ENCODE results near the gene OXGR1.

DNA sequence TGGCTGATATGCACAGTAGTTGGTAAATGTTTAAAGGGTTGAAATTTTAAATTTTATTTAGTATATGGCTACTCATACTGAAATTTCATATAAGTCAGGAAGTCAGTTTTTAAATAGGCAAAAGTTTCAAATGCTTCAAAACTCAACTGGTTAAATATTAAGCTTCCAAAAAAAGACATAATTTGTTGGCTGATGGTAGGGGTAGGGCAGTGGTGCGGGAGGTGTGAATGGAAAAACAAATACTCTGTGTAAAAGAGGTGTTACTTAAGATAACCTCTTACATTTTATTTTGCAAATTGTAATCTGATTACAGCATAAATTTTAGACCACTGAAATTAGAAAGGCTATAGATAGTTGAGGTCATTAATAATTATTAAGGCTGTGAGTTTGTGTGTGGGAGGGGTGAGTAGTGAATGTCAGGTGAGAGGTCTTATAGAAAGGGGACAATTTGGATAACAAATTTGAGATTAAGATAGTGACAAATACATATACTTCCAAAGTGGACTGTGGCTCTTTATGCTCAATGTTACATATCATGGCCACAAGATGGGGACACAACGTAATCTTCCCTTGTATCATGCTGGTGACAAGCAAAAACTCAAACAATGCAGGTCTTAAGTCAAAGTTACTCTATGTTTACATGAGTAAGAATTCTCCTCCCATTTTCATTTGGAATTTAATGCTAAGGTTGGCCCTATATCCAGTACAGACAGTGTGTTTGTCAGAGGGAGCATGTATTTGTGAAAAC, 36.6 kb upstream of the OXGR1 start:
- TF ChIP-seq CTCF (optimal IDR thresholded peaks at IDR 0.05 in 1 of 3, IDR thresholded peaks at IDR 0.05 in 1 of 3, conservative IDR thresholded peaks at IDR 0.05 in 1 of 3; ENCODE audit: extremely low read depth in 1 of 3, insufficient read depth in 2 of 3, low read length in 3 of 3) (peak in 1 of 3 experiments; percentile 26), EZH2 (IDR thresholded peaks at IDR 0.05; ENCODE audit: low read length) (no peak)

All from keratinocyte (primary cell).